ENCODE data around the gene SGK1.

Gene SGK1

GRCh38 chr6:134318974-134319281, 1.0 kb upstream of the SGK1 start:
- no peak overlapping the region for H3K9ac ChIP-seq (ENCODE audit: low read length)
- H3K14ac ChIP-seq (ENCODE audit: low read length): no peak overlapping the region
- no peak overlapping the region for H2BK120ac ChIP-seq (ENCODE audit: insufficient read depth, low read length, poor library complexity)
- H3K9me3 ChIP-seq (ENCODE audit: insufficient read depth, low read depth, low read length): no peaks in the 10 kb centered on the region
- WGBS (ENCODE audit: extremely low coverage, insufficient coverage, insufficient read length): no CpG with 5 or more reads among the region's 1 CpG
- H2BK12ac ChIP-seq (ENCODE audit: low read length): no peak overlapping the region
- H2AK5ac ChIP-seq (ENCODE audit: low read length): no peak overlapping the region
- H3K36me3 ChIP-seq (ENCODE audit: control insufficient read depth in 1 of 2, insufficient read depth in 2 of 2, low read length in 2 of 2): no peaks in the 10 kb centered on the region
- no peaks in the 10 kb centered on the region for H3K79me2 ChIP-seq (ENCODE audit: control insufficient read depth, insufficient read depth, low read length, poor library complexity)
- H4K91ac ChIP-seq (ENCODE audit: low read depth, low read length): no peak overlapping the region
- H2AFZ ChIP-seq (ENCODE audit: insufficient read depth, low read length, poor library complexity): no peak overlapping the region
- H4K8ac ChIP-seq (ENCODE audit: low read depth, low read length): no peak overlapping the region
- H4K12ac ChIP-seq (ENCODE audit: low read depth, low read length): no peak overlapping the region
- no peak overlapping the region for H3K4me2 ChIP-seq (ENCODE audit: low read length)
- H3K23ac ChIP-seq (ENCODE audit: low read length): no peak overlapping the region
- no peaks in the 10 kb centered on the region for H3K79me1 ChIP-seq (ENCODE audit: low read length)
- H3K4me3 ChIP-seq (ENCODE audit: low read depth, low read length): no peak overlapping the region
- no peak for DNase-seq
- peaks cover 3 to 5% of the 10 kb centered on the region in 2 experiments for H3K4me1 ChIP-seq (ENCODE audit: control insufficient read depth in 1 of 2, insufficient read depth in 2 of 2, low read length in 2 of 2)
- H2BK5ac ChIP-seq (ENCODE audit: low read depth, low read length, poor library complexity): no peak overlapping the region
- H3K27ac ChIP-seq (ENCODE audit: low read depth, low read length): no peak overlapping the region
- no peak overlapping the region for H3K18ac ChIP-seq (ENCODE audit: low read length)
- peaks cover 10% of the 10 kb centered on the region for H3K27me3 ChIP-seq (ENCODE audit: insufficient read depth, low read length)
- H3K4ac ChIP-seq (ENCODE audit: low read depth, low read length): no peak overlapping the region

GRCh38 chr6:134318236-134318973, 493 bp upstream of the SGK1 start:
- no peak overlapping the region for H3K4ac ChIP-seq (ENCODE audit: low read depth, low read length)
- no peak overlapping the region for H2AK5ac ChIP-seq (ENCODE audit: low read length)
- no peak overlapping the region for H2BK12ac ChIP-seq (ENCODE audit: low read length)
- H3K23ac ChIP-seq (ENCODE audit: low read length): no peak overlapping the region
- H4K8ac ChIP-seq (ENCODE audit: low read depth, low read length): no peak overlapping the region
- H3K9me3 ChIP-seq (ENCODE audit: insufficient read depth, low read depth, low read length): no peaks in the 10 kb centered on the region
- no peak overlapping the region for H3K4me3 ChIP-seq (ENCODE audit: low read depth, low read length)
- no peak overlapping the region for H3K14ac ChIP-seq (ENCODE audit: low read length)
- H3K4me1 ChIP-seq (ENCODE audit: control insufficient read depth in 1 of 2, insufficient read depth in 2 of 2, low read length in 2 of 2): peaks cover 3 to 5% of the 10 kb centered on the region in 2 experiments
- no peaks in the 10 kb centered on the region for H3K79me2 ChIP-seq (ENCODE audit: control insufficient read depth, insufficient read depth, low read length, poor library complexity)
- H3K4me2 ChIP-seq (ENCODE audit: low read length): no peak overlapping the region
- no peak overlapping the region for H2BK5ac ChIP-seq (ENCODE audit: low read depth, low read length, poor library complexity)
- H3K9ac ChIP-seq (ENCODE audit: low read length): no peak overlapping the region
- no CpG with 5 or more reads among the region's 8 CpGs for WGBS (ENCODE audit: extremely low coverage, insufficient coverage, insufficient read length)
- no peaks in the 10 kb centered on the region for H3K36me3 ChIP-seq (ENCODE audit: control insufficient read depth in 1 of 2, insufficient read depth in 2 of 2, low read length in 2 of 2)
- no peak overlapping the region for H3K27ac ChIP-seq (ENCODE audit: low read depth, low read length)
- H3K27me3 ChIP-seq (ENCODE audit: insufficient read depth, low read length): peaks cover 10% of the 10 kb centered on the region
- H3K79me1 ChIP-seq (ENCODE audit: low read length): no peaks in the 10 kb centered on the region
- no peak overlapping the region for H2BK120ac ChIP-seq (ENCODE audit: insufficient read depth, low read length, poor library complexity)
- H4K12ac ChIP-seq (ENCODE audit: low read depth, low read length): no peak overlapping the region
- no peak overlapping the region for H4K91ac ChIP-seq (ENCODE audit: low read depth, low read length)
- no peak for DNase-seq
- H3K18ac ChIP-seq (ENCODE audit: low read length): no peak overlapping the region
- no peak overlapping the region for H2AFZ ChIP-seq (ENCODE audit: insufficient read depth, low read length, poor library complexity)

GRCh38 chr6:134316733-134317431, 1.0 kb downstream of the SGK1 start:
- Histone ChIP-seq H2AFZ (ENCODE audit: insufficient read depth, low read length, poor library complexity) (no peak overlapping the region), H3K27me3 (ENCODE audit: insufficient read depth, low read length) (peaks cover 10% of the 10 kb centered on the region), H3K9ac (ENCODE audit: low read length) (no peak overlapping the region), H3K4me1 (ENCODE audit: control insufficient read depth in 1 of 2, insufficient read depth in 2 of 2, low read length in 2 of 2) (peaks cover 3 to 5% of the 10 kb centered on the region in 2 experiments), H3K4ac (ENCODE audit: low read depth, low read length) (no peak overlapping the region), H2BK5ac (ENCODE audit: low read depth, low read length, poor library complexity) (no peak overlapping the region), H3K14ac (ENCODE audit: low read length) (no peak overlapping the region), H3K36me3 (ENCODE audit: control insufficient read depth in 1 of 2, insufficient read depth in 2 of 2, low read length in 2 of 2) (no peaks in the 10 kb centered on the region), H3K4me2 (ENCODE audit: low read length) (no peak overlapping the region), H3K79me2 (ENCODE audit: control insufficient read depth, insufficient read depth, low read length, poor library complexity) (no peaks in the 10 kb centered on the region), H3K4me3 (ENCODE audit: low read depth, low read length) (no peak overlapping the region), H3K27ac (ENCODE audit: low read depth, low read length) (no peak overlapping the region), H2BK120ac (ENCODE audit: insufficient read depth, low read length, poor library complexity) (no peak overlapping the region), H3K79me1 (ENCODE audit: low read length) (no peaks in the 10 kb centered on the region), H3K9me3 (ENCODE audit: insufficient read depth, low read depth, low read length) (no peaks in the 10 kb centered on the region), H3K18ac (ENCODE audit: low read length) (no peak overlapping the region), H2AK5ac (ENCODE audit: low read length) (no peak overlapping the region), H4K8ac (ENCODE audit: low read depth, low read length) (no peak overlapping the region), H4K12ac (ENCODE audit: low read depth, low read length) (no peak overlapping the region), H3K23ac (ENCODE audit: low read length) (no peak overlapping the region), H4K91ac (ENCODE audit: low read depth, low read length) (no peak overlapping the region), H2BK12ac (ENCODE audit: low read length) (no peak overlapping the region)
- no CpG with 5 or more reads among the region's 6 CpGs for WGBS (ENCODE audit: extremely low coverage, insufficient coverage, insufficient read length)
- no peak for DNase-seq

GRCh38 chr6:134315974-134316441, 1.9 kb downstream of the SGK1 start:
- H3K4ac ChIP-seq (ENCODE audit: low read depth, low read length): no peak overlapping the region
- H3K9ac ChIP-seq (ENCODE audit: low read length): no peak overlapping the region
- no peak overlapping the region for H3K18ac ChIP-seq (ENCODE audit: low read length)
- no peak overlapping the region for H3K27ac ChIP-seq (ENCODE audit: low read depth, low read length)
- H2BK12ac ChIP-seq (ENCODE audit: low read length): no peak overlapping the region
- no peak overlapping the region for H4K91ac ChIP-seq (ENCODE audit: low read depth, low read length)
- no peaks in the 10 kb centered on the region for H3K79me1 ChIP-seq (ENCODE audit: low read length)
- H2AFZ ChIP-seq (ENCODE audit: insufficient read depth, low read length, poor library complexity): no peak overlapping the region
- H3K9me3 ChIP-seq (ENCODE audit: insufficient read depth, low read depth, low read length): no peaks in the 10 kb centered on the region
- no CpG with 5 or more reads among the region's 2 CpGs for WGBS (ENCODE audit: extremely low coverage, insufficient coverage, insufficient read length)
- no peak overlapping the region for H3K4me2 ChIP-seq (ENCODE audit: low read length)
- peaks cover 10% of the 10 kb centered on the region for H3K27me3 ChIP-seq (ENCODE audit: insufficient read depth, low read length)
- no peak for DNase-seq
- no peaks in the 10 kb centered on the region for H3K36me3 ChIP-seq (ENCODE audit: control insufficient read depth in 1 of 2, insufficient read depth in 2 of 2, low read length in 2 of 2)
- no peak overlapping the region for H3K14ac ChIP-seq (ENCODE audit: low read length)
- no peak overlapping the region for H2BK120ac ChIP-seq (ENCODE audit: insufficient read depth, low read length, poor library complexity)
- no peak overlapping the region for H3K23ac ChIP-seq (ENCODE audit: low read length)
- H3K4me1 ChIP-seq (ENCODE audit: control insufficient read depth in 1 of 2, insufficient read depth in 2 of 2, low read length in 2 of 2): peaks cover 3 to 5% of the 10 kb centered on the region in 2 experiments
- H2BK5ac ChIP-seq (ENCODE audit: low read depth, low read length, poor library complexity): no peak overlapping the region
- no peak overlapping the region for H2AK5ac ChIP-seq (ENCODE audit: low read length)
- no peak overlapping the region for H4K8ac ChIP-seq (ENCODE audit: low read depth, low read length)
- H3K79me2 ChIP-seq (ENCODE audit: control insufficient read depth, insufficient read depth, low read length, poor library complexity): no peaks in the 10 kb centered on the region
- no peak overlapping the region for H3K4me3 ChIP-seq (ENCODE audit: low read depth, low read length)
- no peak overlapping the region for H4K12ac ChIP-seq (ENCODE audit: low read depth, low read length)
